Activated naive CD8-positive, alpha-beta T cell treated with anti-CD3 and anti-CD28 coated beads, Interleukin-2, amount 50 U/mL, for 16 hours (primary cell): ENCODE data around the gene SLC26A8.
"Not testable (repeated sequence)": the region's sequence is repeated elsewhere in the genome, so short reads cannot be mapped to it uniquely, and the experiment has no call there.

Experiments used
- DNase-seq: peaks from one replicate; pipeline ENCODE4 v3.0.0-alpha.2; 2020; ENCODE audit warnings: low read depth, low spot score

SLC26A8 gene

GRCh38 chr6:35914536-35914935 lies 109.9 kb downstream of the SLC26A8 start:
- no peak for DNase-seq

DNA sequence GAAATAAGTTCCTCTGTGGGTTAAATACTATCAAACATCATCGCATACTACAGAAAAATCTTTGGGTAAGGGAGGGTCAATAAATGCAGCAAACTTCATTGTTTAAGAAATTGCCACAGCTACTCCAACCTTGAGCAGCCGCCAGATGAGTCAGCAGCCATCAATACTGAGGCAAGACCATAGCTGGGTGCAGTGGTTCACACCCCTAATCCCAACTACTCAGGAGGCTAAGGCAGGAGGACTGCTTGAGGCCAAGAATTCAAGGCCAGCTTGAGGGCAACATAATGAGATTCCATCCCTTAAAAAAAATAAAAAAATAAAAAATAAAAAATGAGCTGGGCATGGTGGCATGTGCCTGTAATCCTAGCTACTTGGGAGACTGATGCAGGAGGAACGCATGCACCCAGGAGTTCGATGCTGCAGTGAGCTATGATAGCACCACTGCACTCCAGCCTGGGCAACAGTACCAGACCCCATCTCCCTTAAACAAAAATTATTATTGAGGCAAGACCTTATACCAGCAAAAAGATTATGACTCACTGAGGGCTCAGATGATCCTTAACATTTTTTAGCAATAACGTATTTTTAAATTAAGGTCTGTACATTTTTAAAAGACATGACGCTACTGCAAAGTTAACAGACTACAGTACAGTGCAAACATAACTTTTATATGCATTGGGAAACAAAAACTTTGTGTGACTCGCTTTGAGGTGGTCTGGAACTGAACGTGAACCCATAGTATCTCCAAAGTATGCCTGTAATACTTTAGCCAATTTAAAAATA lies 112.4 kb downstream of the SLC26A8 start:
- no peak for DNase-seq

- not testable (repeated sequence) for DNase-seq
Measured at GRCh38 chr6:35909571-35909970, 114.9 kb downstream of the SLC26A8 start.

DNA sequence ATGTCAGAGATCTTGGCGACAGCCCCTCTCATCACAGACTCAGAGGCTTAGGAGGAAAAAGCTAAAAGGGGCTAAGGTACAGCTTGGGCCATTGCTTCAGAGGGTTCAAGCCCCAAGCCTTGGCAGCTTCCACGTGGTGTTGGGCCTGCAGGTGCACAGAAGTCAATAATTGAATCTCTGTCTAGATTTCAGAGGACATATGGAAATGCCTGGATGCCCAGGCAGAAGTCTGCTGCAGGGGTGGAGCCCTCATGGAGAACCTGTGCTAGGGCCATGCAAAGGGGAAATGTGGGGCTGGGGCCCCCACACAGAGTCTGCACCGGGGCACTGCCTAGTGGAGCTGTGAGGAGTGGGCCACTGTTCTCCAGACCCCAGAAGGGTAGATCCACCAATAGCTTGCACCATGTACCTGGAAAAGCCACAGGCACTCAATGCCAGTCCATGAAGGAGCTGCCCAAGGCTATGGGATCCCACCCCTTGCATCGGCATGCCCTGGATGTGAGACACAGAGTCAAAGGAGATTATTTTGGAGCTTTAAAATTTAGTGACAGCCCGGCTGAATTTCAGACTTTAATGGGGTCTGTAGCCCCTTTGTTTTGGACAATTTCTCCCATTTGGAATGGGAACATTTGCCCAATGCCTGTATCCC lies 115.6 kb downstream of the SLC26A8 start:
- DNase-seq: not testable (repeated sequence)

GRCh38 chr6:35907750-35908149 lies 116.7 kb downstream of the SLC26A8 start:
- DNase-seq: no peak

GRCh38 chr6:35906499-35906846 lies 118.0 kb downstream of the SLC26A8 start:
- no peak for DNase-seq

DNA sequence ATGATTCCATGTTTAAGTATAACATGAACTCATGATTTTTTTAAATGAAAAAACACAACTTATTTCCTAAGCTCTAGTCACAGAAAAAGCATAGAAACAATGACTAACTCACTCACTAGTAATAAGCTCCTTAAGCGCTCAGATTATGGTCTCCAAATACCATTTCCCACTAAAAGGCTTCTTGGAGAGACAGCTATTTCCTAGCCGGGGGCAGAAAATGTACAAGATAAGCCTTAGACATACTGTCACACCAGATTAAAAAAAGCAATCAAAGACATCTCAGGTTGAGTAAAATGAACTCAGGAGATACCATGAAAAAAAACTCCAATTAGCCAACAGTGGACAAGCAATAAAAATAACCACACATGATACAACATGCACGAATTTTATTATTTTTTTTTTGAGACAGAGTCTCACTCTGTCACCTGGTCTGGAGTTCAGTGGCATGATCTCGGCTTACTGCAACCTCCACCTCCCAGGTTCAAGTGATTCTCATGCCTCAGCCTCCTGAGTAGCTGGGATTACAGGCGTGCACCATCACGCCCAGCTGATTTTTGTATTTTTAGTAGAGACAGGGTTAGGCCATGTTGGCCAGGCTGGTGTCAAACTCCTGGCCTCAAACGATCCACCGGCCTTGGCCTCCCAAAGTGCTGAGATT lies 118.5 kb downstream of the SLC26A8 start:
- no peak for DNase-seq

DNA sequence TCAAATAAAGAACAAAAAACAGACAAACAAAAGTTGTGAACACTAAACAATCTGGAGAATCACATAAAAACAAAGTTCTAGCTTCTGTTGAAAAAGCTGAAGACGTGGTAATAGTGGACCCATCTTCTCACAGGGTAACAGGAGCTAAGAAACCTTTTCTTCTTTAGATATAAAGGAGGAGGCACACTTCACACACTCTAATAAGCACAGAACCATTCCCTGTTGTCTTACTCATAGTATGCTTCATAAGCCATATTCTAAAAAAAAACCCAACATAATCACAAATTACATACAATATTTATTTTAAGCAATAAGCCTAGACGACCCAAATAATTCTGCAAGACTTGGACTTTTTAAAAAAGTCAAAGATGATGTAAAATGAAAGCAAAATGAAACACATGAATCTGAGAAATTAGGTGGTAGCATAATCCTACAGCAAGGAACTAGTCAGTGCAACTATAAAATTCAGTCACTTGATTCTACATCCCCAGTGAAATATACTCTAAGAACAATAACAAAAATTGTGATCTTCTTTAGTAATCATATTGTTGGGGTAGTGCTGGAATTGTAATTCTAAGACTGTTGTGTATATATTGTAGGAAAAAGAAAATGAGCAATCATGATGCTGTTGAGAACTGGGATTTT lies 119.2 kb downstream of the SLC26A8 start:
- DNase-seq: no peak

- no peak for DNase-seq
Measured at GRCh38 chr6:35903679-35904078, 120.8 kb downstream of the SLC26A8 start.

GRCh38 chr6:35900448-35900847 lies 124.0 kb downstream of the SLC26A8 start:
- no peak for DNase-seq

DNA sequence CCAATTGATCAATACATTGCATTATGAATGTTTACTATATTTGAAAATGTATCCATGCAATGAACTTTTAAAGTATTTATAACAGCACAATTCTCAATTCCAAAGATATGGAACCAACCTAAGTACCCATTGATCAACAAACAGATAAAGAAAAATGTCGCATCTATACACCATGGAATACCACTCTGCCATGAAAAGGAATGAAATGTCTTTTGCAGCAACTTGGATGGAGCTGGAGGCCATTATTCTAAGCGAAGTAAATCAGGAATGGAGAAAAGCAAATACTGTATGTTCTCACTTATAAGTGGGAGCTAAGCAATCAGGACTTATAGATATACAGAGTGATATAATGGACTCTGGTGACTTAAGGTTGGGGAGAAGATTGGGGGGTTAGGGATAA lies 126.4 kb downstream of the SLC26A8 start:
- no peak for DNase-seq

- no peak for DNase-seq
Measured at GRCh38 chr6:35897486-35897885, 127.0 kb downstream of the SLC26A8 start.

GRCh38 chr6:35897036-35897435 lies 127.4 kb downstream of the SLC26A8 start:
- no peak for DNase-seq

DNA sequence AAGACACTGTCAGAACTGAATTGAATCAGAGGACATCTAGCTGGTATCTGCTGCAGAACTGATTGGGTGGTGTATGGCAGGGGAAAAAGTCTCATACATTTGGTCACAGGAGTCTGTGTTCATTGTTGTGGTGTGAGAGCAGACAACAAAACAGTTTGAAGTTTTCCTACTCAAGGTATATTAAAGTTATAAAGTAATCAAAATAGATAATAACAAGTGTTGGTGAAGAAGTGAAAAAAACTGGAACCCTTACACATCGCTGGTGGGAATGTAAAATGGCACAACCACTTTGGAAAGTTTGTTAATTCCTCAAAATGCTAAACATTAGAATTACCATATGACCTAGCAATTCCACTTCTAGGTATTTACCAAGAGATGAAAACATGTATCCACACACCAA lies 128.2 kb downstream of the SLC26A8 start:
- no peak for DNase-seq

DNA sequence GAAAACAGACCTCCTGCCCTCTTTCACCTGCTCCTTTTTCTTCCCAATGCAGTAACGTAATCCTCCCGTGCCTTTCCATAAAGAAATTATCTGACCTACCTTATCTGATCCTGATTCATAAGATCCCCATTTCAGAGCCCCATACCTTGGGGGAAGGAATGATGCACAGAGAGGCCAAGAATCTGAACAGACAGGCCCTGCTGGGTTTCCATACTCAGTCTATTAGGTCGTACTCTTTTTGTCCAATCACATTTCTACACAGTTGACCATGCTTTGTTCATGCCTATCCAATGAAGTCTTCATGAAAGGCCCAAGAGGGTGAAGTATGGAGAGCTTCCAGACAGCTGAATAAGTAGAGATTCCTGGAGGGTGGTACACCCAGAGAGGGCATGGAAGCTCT lies 128.9 kb downstream of the SLC26A8 start:
- DNase-seq: no peak

DNA sequence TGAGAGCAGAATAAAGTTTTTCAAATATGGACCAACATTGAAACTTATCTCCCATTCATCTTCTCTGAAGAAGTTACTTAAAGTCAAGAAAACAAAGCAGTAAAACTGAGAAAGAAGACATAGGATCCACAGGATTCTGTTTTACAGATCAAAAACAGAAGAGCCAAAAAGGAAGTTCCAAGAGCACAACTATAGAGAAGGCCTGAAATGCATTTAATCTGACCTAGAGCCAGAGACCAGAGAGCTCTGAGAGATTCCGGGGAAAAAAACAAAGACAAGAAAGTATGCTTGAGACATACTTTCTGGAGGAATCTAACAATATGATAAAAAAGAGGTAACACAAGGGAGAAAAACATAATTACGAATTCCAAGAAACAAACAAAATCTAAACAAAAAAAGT lies 129.7 kb downstream of the SLC26A8 start:
- DNase-seq: no peak
